LNCAP (cell line): ENCODE results near the gene TTI1.

Experiments used
- TF ChIP-seq, protein P1 (sequence below): fragments of 450-650 bp; IDR thresholded peaks from 2 replicates; pipeline ENCODE4 v1.5.1; 2017; ENCODE audit warnings: mild to moderate bottlenecking

TTI1 gene

GRCh38 chr20:38004416-38004815 lies 28.8 kb downstream of the TTI1 start:
- TF ChIP-seq, protein P1, sequence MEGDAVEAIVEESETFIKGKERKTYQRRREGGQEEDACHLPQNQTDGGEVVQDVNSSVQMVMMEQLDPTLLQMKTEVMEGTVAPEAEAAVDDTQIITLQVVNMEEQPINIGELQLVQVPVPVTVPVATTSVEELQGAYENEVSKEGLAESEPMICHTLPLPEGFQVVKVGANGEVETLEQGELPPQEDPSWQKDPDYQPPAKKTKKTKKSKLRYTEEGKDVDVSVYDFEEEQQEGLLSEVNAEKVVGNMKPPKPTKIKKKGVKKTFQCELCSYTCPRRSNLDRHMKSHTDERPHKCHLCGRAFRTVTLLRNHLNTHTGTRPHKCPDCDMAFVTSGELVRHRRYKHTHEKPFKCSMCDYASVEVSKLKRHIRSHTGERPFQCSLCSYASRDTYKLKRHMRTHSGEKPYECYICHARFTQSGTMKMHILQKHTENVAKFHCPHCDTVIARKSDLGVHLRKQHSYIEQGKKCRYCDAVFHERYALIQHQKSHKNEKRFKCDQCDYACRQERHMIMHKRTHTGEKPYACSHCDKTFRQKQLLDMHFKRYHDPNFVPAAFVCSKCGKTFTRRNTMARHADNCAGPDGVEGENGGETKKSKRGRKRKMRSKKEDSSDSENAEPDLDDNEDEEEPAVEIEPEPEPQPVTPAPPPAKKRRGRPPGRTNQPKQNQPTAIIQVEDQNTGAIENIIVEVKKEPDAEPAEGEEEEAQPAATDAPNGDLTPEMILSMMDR: no peak

GRCh38 chr20:38002422-38002821 lies 30.8 kb downstream of the TTI1 start:
- TF ChIP-seq, protein P1: no peak

DNA sequence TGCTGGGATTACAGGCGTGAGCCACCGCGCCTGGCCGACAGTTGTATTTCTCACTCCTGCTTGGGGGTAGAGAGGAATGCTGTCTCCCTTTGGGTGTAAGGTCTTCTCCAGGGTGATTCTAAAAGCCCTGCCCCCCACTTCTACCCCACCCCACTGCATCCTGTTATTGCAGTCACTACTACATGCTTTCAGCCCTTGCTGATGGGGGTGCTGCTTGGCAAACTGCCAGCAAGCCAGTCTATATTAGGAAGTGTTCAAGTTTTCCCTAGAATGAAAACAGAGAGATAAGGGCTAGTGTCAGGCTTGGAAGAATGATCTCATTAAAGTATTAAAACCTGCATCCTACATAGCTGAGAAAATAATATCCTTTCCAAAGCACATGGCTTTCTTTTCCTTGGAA lies 31.3 kb downstream of the TTI1 start:
- TF ChIP-seq, protein P1: no peak

DNA sequence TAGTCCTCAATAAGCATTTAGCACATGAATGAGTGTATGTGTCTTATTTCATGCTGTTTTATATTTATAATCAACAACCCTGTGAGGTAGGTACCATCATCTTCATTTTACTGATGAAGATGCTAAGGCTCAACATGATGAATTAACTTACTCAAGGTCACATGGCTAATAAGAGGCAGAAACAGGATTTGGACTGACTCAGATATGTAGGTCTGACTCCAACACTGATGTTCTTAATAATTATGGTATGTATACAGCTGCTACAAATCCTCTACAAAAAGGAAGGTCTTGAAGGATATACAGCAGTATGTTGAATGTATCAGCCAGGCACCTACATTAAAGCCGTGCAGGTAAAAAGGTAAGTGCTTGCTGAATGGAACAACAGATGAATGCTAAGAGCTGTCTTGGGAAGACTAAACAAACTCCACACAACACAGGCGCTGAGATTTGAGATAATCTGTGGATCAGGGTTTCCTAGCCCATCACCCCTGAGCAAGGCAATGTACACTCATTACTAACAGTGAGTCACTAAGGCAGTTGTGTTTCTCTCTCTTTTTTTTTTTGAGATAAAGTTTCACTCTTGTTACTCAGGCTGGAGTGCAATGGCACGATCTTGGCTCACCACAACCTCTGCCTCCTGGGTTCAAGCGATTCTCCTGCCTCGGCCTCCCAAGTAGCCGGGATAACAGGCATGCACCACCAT lies 31.9 kb downstream of the TTI1 start:
- TF ChIP-seq, protein P1: no peak

GRCh38 chr20:38000293-38000692 lies 33.0 kb downstream of the TTI1 start:
- TF ChIP-seq, protein P1: no peak

- TF ChIP-seq, protein P1: no peak
Observed at GRCh38 chr20:37999526-38000263, 33.6 kb downstream of the TTI1 start.

- TF ChIP-seq, protein P1: no peak
Observed at GRCh38 chr20:37997516-37997915, 35.7 kb downstream of the TTI1 start.
